Panc1 (cell line): ENCODE measurements around the gene STC2. TPM values are rescaled to one million over a fixed set of nuclear protein-coding genes. Genes with fewer than 3 reads are reported as not detected.

Experiments
- ATAC-seq: fragments of 200-7000 bp; cut with Tn5 transposase; 2 replicates; pipeline ENCODE4 v1.9.1; 2020; ENCODE audit warnings: mild to moderate bottlenecking, moderate library complexity
- BruUV-seq: library from RNA; stranded (reverse); fragments of 400-500 nt; replicated peaks from 2 replicates; lab custom pipeline; 2021; lab: Mats Ljungman, UMichigan
- CTCF ChIA-PET: fragments of 300-600 bp; sonication (Branson Sonifier 250); formaldehyde crosslinking; loops from one replicate; lab custom pipeline; 2022; ENCODE audit warnings: antibody characterized with exemption; lab: Charles Lee
- POLR2A ChIA-PET: fragments of 300-600 bp; sonication (Branson Sonifier 250); formaldehyde crosslinking; loops from one replicate; lab custom pipeline; 2022; ENCODE audit warnings: antibody characterized with exemption; lab: Charles Lee
- DNase-seq: peaks from one replicate; pipeline ENCODE4 v3.0.0-alpha.2; 2010; ENCODE audit warnings: low read depth, low spot score
- H3K27ac ChIP-seq: 2 replicates; pipeline ENCODE4 v1.5.1; 2011; ENCODE audit warnings: mild to moderate bottlenecking, low read length, inconsistent platforms
- H3K27me3 ChIP-seq: fragments of 200-500 bp; sonication (Bioruptor generic); 2 replicates; pipeline ENCODE4 v1.6.0; 2014; ENCODE audit warnings: low read length, inconsistent platforms; ENCODE audit not compliant: control insufficient read depth, insufficient read depth
- H3K36me3 ChIP-seq: fragments of 200-500 bp; sonication (Bioruptor generic); 2 replicates; pipeline ENCODE4 v1.5.1; 2014; ENCODE audit warnings: inconsistent platforms, mild to moderate bottlenecking, low read length, moderate library complexity; ENCODE audit not compliant: control insufficient read depth, insufficient read depth
- H3K4me1 ChIP-seq: 2 replicates; pipeline ENCODE4 v1.5.1; 2011; ENCODE audit warnings: inconsistent platforms, mild to moderate bottlenecking, low read length, moderate library complexity; ENCODE audit not compliant: control insufficient read depth, insufficient read depth
- H3K4me3 ChIP-seq, 2 experiments: 2 replicates each; pipeline ENCODE4 v1.5.1; 2011 to 2012; ENCODE audit warnings: low read depth in 2 of 2, low read length in 2 of 2, mild to moderate bottlenecking in 2 of 2, inconsistent platforms in 1 of 2, moderate library complexity in 1 of 2
- H3K9me3 ChIP-seq: fragments of 200-500 bp; sonication (Bioruptor generic); 2 replicates; pipeline ENCODE4 v1.5.1; 2014; ENCODE audit warnings: low read depth, mild to moderate bottlenecking, inconsistent platforms, low read length, moderate library complexity; ENCODE audit not compliant: control insufficient read depth, insufficient read depth
- CTCF ChIP-seq: fragments of 450-650 bp; IDR thresholded peaks from 2 replicates; pipeline ENCODE4 v1.5.1; 2017; ENCODE audit warnings: mild to moderate bottlenecking
- POLR2AphosphoS5 ChIP-seq: IDR thresholded peaks from 2 replicates; pipeline ENCODE4 v1.6.1; 2012; ENCODE audit warnings: mild to moderate bottlenecking, low read depth, low read length, moderate library complexity
- REST ChIP-seq, 2 experiments: IDR thresholded peaks; 2 replicates each; pipeline ENCODE4 v1.6.1; 2011 to 2012; ENCODE audit warnings: low read depth in 2 of 2, control low read depth in 1 of 2, low read length in 1 of 2, mild to moderate bottlenecking in 1 of 2, moderate library complexity in 1 of 2; ENCODE audit not compliant: insufficient read depth in 1 of 2
- SIN3A ChIP-seq: IDR thresholded peaks from 2 replicates; pipeline ENCODE4 v1.6.1; 2012; ENCODE audit warnings: low read depth, mild to moderate bottlenecking, low read length, moderate library complexity, borderline replicate concordance; ENCODE audit not compliant: insufficient read depth
- TCF7L2 ChIP-seq: IDR thresholded peaks from 2 replicates; pipeline ENCODE4 v1.6.1; 2011; ENCODE audit warnings: mild to moderate bottlenecking, low read depth, low read length, inconsistent platforms
- in situ Hi-C: cut with HindIII; loops from 2 replicates; pipeline ENCODE4 v1.10.0; 2016; ENCODE audit warnings: low sequenced_read_pairs, low pct_unique_long_range_greater_than_20kb
- intact Hi-C: fragments of 100-400 bp; cut with micrococcal nuclease; formaldehyde crosslinking; loops from one replicate; pipeline ENCODE4 v1.10.0; 2022; ENCODE audit not compliant: unreplicated experiment
- total RNA-seq: library from RNA; stranded (reverse); gene quantifications from one replicate; pipeline ENCODE4 v1.2.1, GENCODE V29; 2021; ENCODE audit not compliant: unreplicated experiment

Gene STC2
- total RNA-seq, 1 experiment from 2014 or later = 32.2 TPM

GRCh38 chr5:173298213-173298926 lies 29.8 kb downstream of the STC2 start:
- no peaks in the 10 kb centered on the region for H3K9me3 ChIP-seq
- no peaks in the 10 kb centered on the region for H3K36me3 ChIP-seq
- no peak overlapping the region for H3K4me3 ChIP-seq
- ATAC-seq = no peak
- no peak overlapping the region for H3K27ac ChIP-seq
- H3K27me3 ChIP-seq = no peaks in the 10 kb centered on the region
- DNase-seq = no peak
- no TSS peak for BruUV-seq
- H3K4me1 ChIP-seq = no peaks in the 10 kb centered on the region; the same call in 1 of the 2 replicates
- in situ Hi-C loops = no loop called here
- TF ChIP-seq SIN3A (no peak), CTCF (no peak), REST (IDR thresholded peaks at IDR 0.05; ENCODE audit: insufficient read depth in 1 of 2, low read depth in 2 of 2, low read length in 1 of 2) (no peak), POLR2AphosphoS5 (no peak), TCF7L2 (no peak)
- intact Hi-C loops = no loop called here
- ChIA-PET CTCF (interaction anchor here (1.4 kb wide), 1 partner anchor 34 kb away, joined by 9 read pairs; no protein-coding TSS in a partner anchor), POLR2A (no interaction called here)

GRCh38 chr5:173297813-173298212 lies 30.4 kb downstream of the STC2 start:
- no peak overlapping the region for H3K27ac ChIP-seq
- intact Hi-C loops = no loop called here
- POLR2A ChIA-PET = no interaction called here
- no peaks in the 10 kb centered on the region for H3K36me3 ChIP-seq
- CTCF ChIA-PET = no interaction called here
- H3K27me3 ChIP-seq = no peaks in the 10 kb centered on the region
- H3K9me3 ChIP-seq = no peaks in the 10 kb centered on the region
- DNase-seq (no peak), ATAC-seq (no peak)
- TF ChIP-seq TCF7L2 (no peak), SIN3A (no peak), CTCF (no peak), REST (IDR thresholded peaks at IDR 0.05; ENCODE audit: insufficient read depth in 1 of 2, low read depth in 2 of 2, low read length in 1 of 2) (no peak), POLR2AphosphoS5 (no peak)
- in situ Hi-C loops = no loop called here
- no peak overlapping the region for H3K4me3 ChIP-seq
- no TSS peak for BruUV-seq
- no peaks in the 10 kb centered on the region; the same call in 1 of the 2 replicates for H3K4me1 ChIP-seq
